Testis (tissue), 3 donors: ENCODE measurements around the gene SOX1. TPM values are rescaled to one million over a fixed set of nuclear protein-coding genes. Genes with fewer than 3 reads are reported as not detected.

Experiments used
- DNase-seq: peaks from one replicate; pipeline ENCODE4 v3.0.0-alpha.2; 2019
- H3K27ac ChIP-seq, 2 donors: fragments of 200-600 bp; sonication (generic); one replicate each; pipeline ENCODE4 v1.5.1; 2019
- H3K27me3 ChIP-seq: fragments of 200-600 bp; sonication (generic); one replicate; pipeline ENCODE4 v1.5.1; 2019
- H3K36me3 ChIP-seq: fragments of 200-600 bp; sonication (generic); one replicate; pipeline ENCODE4 v1.5.1; 2017; ENCODE audit warnings: low read depth; ENCODE audit errors: missing control alignments
- H3K4me1 ChIP-seq: fragments of 200-600 bp; sonication (generic); one replicate; pipeline ENCODE4 v1.5.1; 2019
- H3K4me3 ChIP-seq, 2 donors: fragments of 200-600 bp; sonication (generic); one replicate each; pipeline ENCODE4 v1.5.1; 2017 to 2019
- H3K9me3 ChIP-seq: fragments of 200-600 bp; sonication (generic); one replicate; pipeline ENCODE4 v1.5.1; 2017
- CTCF ChIP-seq, 3 experiments: fragments of 450-650 bp in 2 of 3; fragments of 200-600 bp in 1 of 3; sonication (generic) in 1 of 3; IDR thresholded peaks; one replicate each; pipeline ENCODE4 v1.5.1; 2016 to 2019; ENCODE audit warnings: antibody characterized with exemption in 3 of 3, mild to moderate bottlenecking in 2 of 3, moderate library complexity in 1 of 3
- POLR2A ChIP-seq: fragments of 450-650 bp; IDR thresholded peaks from one replicate; pipeline ENCODE4 v1.6.1; 2017; ENCODE audit warnings: antibody characterized with exemption, mild to moderate bottlenecking, moderate library complexity
- WGBS, 2 donors: methylation state at CpG; one replicate each; pipeline ENCODE4 v1.1.5; 2018; 5-methylcytosine and 5-hydroxymethylcytosine counted together
- intact Hi-C: fragments of 100-400 bp; cut with DNase I; formaldehyde crosslinking; loops from one replicate; pipeline ENCODE4 v1.15.1; 2023; ENCODE audit warnings: low total_unique reads
- polyA plus RNA-seq: library from polyadenylated mRNA; stranded (reverse); fragments of 350-450 nt; fragmentation: Illumina TruSeq; extraction: RNeasy Lipid Tissue Mini Kit (QIAGEN cat#74804); gene quantifications from one replicate; pipeline ENCODE4 v1.2.3, GENCODE V29; 2014; ENCODE audit warnings: low read depth, low replicate concordance; ENCODE audit not compliant: insufficient read depth
- small RNA-seq, 2 donors: library from RNA; depleted of rRNA; stranded (forward); fragments of <200 nt; gene quantifications; one replicate each; pipeline ENCODE3, GENCODE V24; 2016
- total RNA-seq, 2 donors: library from RNA; depleted of rRNA; stranded (reverse); fragments of >200 nt; gene quantifications; one replicate each; pipeline ENCODE4 v1.2.3, GENCODE V29; 2016

Gene SOX1
- total and polyA plus RNA-seq, 3 donors from 2014 or later, result 1.7 to 4.6 (median 4.6) TPM

DNA sequence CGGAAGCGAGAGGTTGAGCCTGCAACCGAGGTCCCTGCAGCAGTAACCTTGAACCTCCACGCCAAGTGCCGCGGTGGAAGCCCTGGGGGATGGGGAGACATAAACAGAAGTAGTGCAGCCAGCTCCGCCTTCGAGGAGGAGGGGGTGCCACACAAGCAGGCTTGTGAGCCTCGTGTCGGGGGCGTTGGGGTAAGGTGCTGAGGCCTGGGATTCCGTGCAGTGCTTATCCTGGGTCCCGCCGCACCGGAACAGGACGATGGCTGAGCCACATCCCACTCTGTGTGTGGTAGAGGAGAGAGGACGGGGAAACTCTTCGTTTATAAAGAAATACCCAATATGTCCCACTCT lies 51.0 kb downstream of the SOX1 start:
- H3K4me3 ChIP-seq, result no peak overlapping the region
- H3K27me3 ChIP-seq, result no peaks in the 10 kb centered on the region
- no peak for TF ChIP-seq POLR2A
- no peak for TF ChIP-seq CTCF (IDR thresholded peaks at IDR 0.05)
- no peak for DNase-seq
- H3K4me1 ChIP-seq, result no peaks in the 10 kb centered on the region
- no peaks in the 10 kb centered on the region for H3K9me3 ChIP-seq
- no peaks in the 10 kb centered on the region for H3K36me3 ChIP-seq
- intact Hi-C loops, result no loop called here
- H3K27ac ChIP-seq, result no peak overlapping the region
- 62 to 91% methylated on average over 8 to 18 of the region's 18 CpGs for WGBS, 2 donors

DNA sequence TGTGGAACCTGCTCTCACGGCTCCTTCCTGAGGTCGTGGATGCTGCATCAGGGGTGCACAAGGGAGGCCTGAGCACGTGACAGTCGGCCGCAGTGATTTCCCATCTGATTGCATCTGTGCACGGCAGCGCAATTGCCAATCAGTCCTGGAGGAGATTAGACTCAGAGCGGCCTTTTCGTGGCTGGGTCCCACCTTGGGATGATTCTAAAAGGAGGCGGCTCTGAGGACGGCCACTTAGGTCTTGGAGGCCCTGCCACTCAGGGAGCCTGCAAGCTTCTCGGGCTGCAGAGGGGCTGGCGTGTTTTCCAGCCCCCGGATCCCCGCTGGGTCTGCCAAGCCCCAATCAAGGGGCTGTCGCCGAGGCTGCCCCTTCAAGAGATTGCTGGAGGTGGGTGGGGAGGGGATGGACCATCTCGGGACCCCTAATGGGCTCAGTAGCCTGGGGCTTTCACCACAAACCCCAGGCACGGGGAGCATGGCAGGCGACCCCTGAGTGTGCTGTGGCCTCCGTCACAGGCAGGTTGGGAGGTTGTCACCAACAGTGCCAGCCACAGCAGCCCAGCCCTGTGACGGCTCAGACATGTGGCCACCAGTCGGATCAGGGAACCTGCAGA lies 51.6 kb downstream of the SOX1 start:
- no peak overlapping the region for H3K27ac ChIP-seq
- intact Hi-C loops, result no loop called here
- 74 to 79% methylated on average over 3 to 23 of the region's 23 CpGs for WGBS, 2 donors
- H3K36me3 ChIP-seq, result no peaks in the 10 kb centered on the region
- TF ChIP-seq POLR2A (no peak), CTCF (IDR thresholded peaks at IDR 0.05) (no peak)
- H3K27me3 ChIP-seq, result no peaks in the 10 kb centered on the region
- DNase-seq, result no peak
- no peaks in the 10 kb centered on the region for H3K4me1 ChIP-seq
- H3K4me3 ChIP-seq, result no peak overlapping the region
- no peaks in the 10 kb centered on the region for H3K9me3 ChIP-seq

- H3K4me1 ChIP-seq, result no peaks in the 10 kb centered on the region
- TF ChIP-seq CTCF (IDR thresholded peaks at IDR 0.05), result no peak
- no peak for TF ChIP-seq POLR2A
- H3K27ac ChIP-seq, result no peak overlapping the region
- WGBS, 2 donors, result 84 to 90% methylated on average over 9 to 14 of the region's 14 CpGs
- H3K4me3 ChIP-seq, result no peak overlapping the region
- H3K36me3 ChIP-seq, result no peaks in the 10 kb centered on the region
- DNase-seq, result no peak
- H3K9me3 ChIP-seq, result no peaks in the 10 kb centered on the region
- intact Hi-C loops, result no loop called here
- no peaks in the 10 kb centered on the region for H3K27me3 ChIP-seq
These were observed 52.5 kb downstream of the SOX1 start for GRCh38 chr13:112119192-112120030.

- H3K4me1 ChIP-seq, result no peaks in the 10 kb centered on the region
These were observed 53.1 kb downstream of the SOX1 start for GRCh38 chr13:112120031-112120373.

More at GRCh38 chr13:112120031-112120373, 53.1 kb downstream of the SOX1 start:
- H3K4me3 ChIP-seq, result no peak overlapping the region
- no peak overlapping the region for H3K27ac ChIP-seq
- no peaks in the 10 kb centered on the region for H3K27me3 ChIP-seq
- intact Hi-C loops, result no loop called here
- DNase-seq, result no peak
- H3K9me3 ChIP-seq, result no peaks in the 10 kb centered on the region
- TF ChIP-seq POLR2A, result no peak
- 45 to 51% methylated on average over 5 of the region's 5 CpGs for WGBS, 2 donors
- no peaks in the 10 kb centered on the region for H3K36me3 ChIP-seq

Small RNA genes lying within 50 kb of the gene (small RNA-seq; reads per million reads assigned to genes)
- 0.09 to 0.18 reads per million in 2 donors for gene RF00287
